ENCODE data around the gene SNPH.

The SNPH gene

DNA sequence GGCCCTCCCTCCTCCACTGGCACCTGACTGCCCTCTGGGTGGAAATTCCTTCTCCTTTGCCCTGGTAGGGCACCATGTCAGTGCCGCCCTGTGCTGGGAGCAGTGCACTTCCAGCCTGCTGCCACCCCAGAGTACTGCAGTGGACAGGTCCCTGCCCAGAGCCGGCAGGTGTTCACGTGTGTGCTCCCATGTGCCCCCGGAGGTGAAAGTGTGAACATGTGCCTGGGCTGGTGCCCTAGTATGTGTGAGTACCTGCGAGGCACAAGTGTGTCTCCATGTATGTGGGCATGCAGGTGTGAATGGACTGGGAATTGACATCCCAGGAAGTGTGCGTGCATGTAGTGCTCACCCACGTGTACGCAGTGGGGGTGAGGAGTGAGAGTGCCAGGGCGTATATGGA is 33.4 kb downstream of the SNPH start:
- no peaks in the 10 kb centered on the region for H3K27me3 ChIP-seq (ENCODE audit: insufficient read depth, low read length, poor library complexity, severe bottlenecking)
- TF ChIP-seq EZH2phosphoT487 (IDR thresholded peaks at IDR 0.05; ENCODE audit: borderline replicate concordance), result no peak
- TF ChIP-seq, protein P1, sequence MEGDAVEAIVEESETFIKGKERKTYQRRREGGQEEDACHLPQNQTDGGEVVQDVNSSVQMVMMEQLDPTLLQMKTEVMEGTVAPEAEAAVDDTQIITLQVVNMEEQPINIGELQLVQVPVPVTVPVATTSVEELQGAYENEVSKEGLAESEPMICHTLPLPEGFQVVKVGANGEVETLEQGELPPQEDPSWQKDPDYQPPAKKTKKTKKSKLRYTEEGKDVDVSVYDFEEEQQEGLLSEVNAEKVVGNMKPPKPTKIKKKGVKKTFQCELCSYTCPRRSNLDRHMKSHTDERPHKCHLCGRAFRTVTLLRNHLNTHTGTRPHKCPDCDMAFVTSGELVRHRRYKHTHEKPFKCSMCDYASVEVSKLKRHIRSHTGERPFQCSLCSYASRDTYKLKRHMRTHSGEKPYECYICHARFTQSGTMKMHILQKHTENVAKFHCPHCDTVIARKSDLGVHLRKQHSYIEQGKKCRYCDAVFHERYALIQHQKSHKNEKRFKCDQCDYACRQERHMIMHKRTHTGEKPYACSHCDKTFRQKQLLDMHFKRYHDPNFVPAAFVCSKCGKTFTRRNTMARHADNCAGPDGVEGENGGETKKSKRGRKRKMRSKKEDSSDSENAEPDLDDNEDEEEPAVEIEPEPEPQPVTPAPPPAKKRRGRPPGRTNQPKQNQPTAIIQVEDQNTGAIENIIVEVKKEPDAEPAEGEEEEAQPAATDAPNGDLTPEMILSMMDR (conservative IDR thresholded peaks at IDR 0.05; ENCODE audit: low read length), result peak; percentile 68
- H4K20me1 ChIP-seq (ENCODE audit: insufficient read depth, low read length, poor library complexity, severe bottlenecking), result no peaks in the 10 kb centered on the region
- no peaks in the 10 kb centered on the region for H3K9me3 ChIP-seq (ENCODE audit: insufficient read depth, low read depth, low read length)
- peaks cover 16% of the 10 kb centered on the region for H3K4me1 ChIP-seq (ENCODE audit: insufficient read depth, low read length, poor library complexity, severe bottlenecking)
- no peaks in the 10 kb centered on the region for H3K36me3 ChIP-seq (ENCODE audit: insufficient read depth, low read length)
- H3K9ac ChIP-seq (ENCODE audit: low read depth, low read length, poor library complexity, severe bottlenecking), result no peak overlapping the region
- no peak overlapping the region for H2AFZ ChIP-seq (ENCODE audit: low read length)
- H3F3A ChIP-seq (ENCODE audit: low read depth), result 0 out of 2 replicates have a peak, but pooled peaks cover 2% of the 10 kb centered on the region
- H3K79me2 ChIP-seq (ENCODE audit: insufficient read depth, low read length), result no peaks in the 10 kb centered on the region
- H3K9me2 ChIP-seq (replicated peaks; ENCODE audit: low read depth, low read length), result no peaks in the 10 kb centered on the region
- H3K4me3 ChIP-seq (ENCODE audit: low read length, poor library complexity, severe bottlenecking), result no peak overlapping the region
- H3K4me2 ChIP-seq (ENCODE audit: low read depth, low read length, poor library complexity, severe bottlenecking), result peak overlapping the region; percentile 79

DNA sequence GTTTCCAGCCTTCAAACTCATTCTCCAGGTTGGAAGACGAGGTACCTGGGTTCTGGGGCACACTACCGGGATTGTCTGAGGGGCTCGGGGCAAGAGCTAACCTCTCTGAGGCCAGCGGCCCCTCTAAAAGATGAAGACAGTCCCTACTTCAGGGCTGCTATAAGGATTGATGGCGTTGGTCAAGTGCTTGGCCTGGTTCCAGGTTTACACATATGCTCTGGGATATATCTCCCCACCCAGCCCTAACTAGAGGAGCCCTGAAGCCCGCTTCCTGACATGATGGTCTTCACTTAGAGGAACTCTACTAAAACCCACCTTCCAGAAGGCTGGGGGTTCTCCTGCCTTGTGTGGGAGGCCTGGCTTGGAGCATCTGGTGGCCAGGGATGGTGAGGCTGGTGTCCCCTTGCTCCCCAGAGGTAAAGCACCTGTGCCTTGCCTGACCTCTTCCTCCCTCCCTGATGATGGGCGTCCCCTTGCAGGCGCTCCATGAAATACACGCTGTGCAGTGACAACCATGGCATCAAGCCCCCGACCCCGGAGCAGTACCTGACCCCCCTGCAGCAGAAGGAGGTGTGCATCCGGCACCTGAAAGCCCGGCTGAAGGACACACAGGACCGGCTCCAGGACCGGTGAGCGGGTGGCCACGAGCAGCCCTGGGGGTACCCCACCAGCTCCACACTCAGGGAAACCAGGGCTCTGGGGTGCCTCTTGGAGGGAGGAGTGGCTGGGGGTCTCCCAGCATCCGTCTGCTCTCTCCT is 34.2 kb downstream of the SNPH start:
- H3K4me2 ChIP-seq (ENCODE audit: low read depth, low read length, poor library complexity, severe bottlenecking), result peak overlapping the region; percentile 79

DNA sequence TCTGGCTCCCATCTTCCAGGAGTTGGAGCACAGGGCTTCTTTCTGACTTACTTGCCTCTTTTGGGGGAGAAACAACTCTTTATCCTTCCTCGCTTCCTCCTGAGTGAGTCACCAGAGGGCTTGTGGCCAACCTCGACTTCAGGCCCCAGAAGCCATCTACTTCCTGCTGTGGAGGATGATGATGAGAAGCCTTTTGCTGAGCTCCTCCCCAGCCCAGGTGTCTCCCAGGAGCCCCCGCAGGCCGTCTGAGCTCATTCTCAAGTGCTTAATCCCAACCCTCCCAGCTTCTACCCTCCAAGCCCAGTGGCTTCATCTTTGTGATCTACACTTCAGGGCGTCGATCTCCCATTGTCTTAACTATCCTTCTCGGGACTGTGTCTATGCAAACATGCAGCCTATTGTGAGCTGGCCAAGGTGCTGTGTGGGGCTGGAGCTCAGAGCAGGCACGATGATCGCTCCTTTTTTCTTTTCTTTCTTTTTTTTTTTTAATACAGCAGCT is 35.0 kb downstream of the SNPH start:
- H2AFZ ChIP-seq (ENCODE audit: low read length), result peak overlapping the region; percentile 88
- no peaks in the 10 kb centered on the region for H4K20me1 ChIP-seq (ENCODE audit: insufficient read depth, low read length, poor library complexity, severe bottlenecking)
- peak overlapping the region; percentile 61 for H3K4me3 ChIP-seq (ENCODE audit: low read length, poor library complexity, severe bottlenecking)
- H3K9me2 ChIP-seq (replicated peaks; ENCODE audit: low read depth, low read length), result no peaks in the 10 kb centered on the region
- 0 out of 2 replicates have a peak, but pooled peaks cover 2% of the 10 kb centered on the region for H3F3A ChIP-seq (ENCODE audit: low read depth)
- H3K27me3 ChIP-seq (ENCODE audit: insufficient read depth, low read length, poor library complexity, severe bottlenecking), result no peaks in the 10 kb centered on the region
- peak overlapping the region; percentile 79 for H3K4me2 ChIP-seq (ENCODE audit: low read depth, low read length, poor library complexity, severe bottlenecking)
- H3K36me3 ChIP-seq (ENCODE audit: insufficient read depth, low read length), result no peaks in the 10 kb centered on the region
- H3K79me2 ChIP-seq (ENCODE audit: insufficient read depth, low read length), result no peaks in the 10 kb centered on the region
- no peak for TF ChIP-seq EZH2phosphoT487 (IDR thresholded peaks at IDR 0.05; ENCODE audit: borderline replicate concordance)
- TF ChIP-seq, protein P1 (conservative IDR thresholded peaks at IDR 0.05; ENCODE audit: low read length), result no peak
- H3K4me1 ChIP-seq (ENCODE audit: insufficient read depth, low read length, poor library complexity, severe bottlenecking), result peaks cover 16% of the 10 kb centered on the region
- H3K9ac ChIP-seq (ENCODE audit: low read depth, low read length, poor library complexity, severe bottlenecking), result peak overlapping the region; percentile 57
- H3K9me3 ChIP-seq (ENCODE audit: insufficient read depth, low read depth, low read length), result no peaks in the 10 kb centered on the region

More for the DNA sequence above, 34.2 kb downstream of the SNPH start:
- Histone ChIP-seq H3K4me1 (ENCODE audit: insufficient read depth, low read length, poor library complexity, severe bottlenecking) (peaks cover 16% of the 10 kb centered on the region), H3K36me3 (ENCODE audit: insufficient read depth, low read length) (no peaks in the 10 kb centered on the region), H3K9me2 (replicated peaks; ENCODE audit: low read depth, low read length) (no peaks in the 10 kb centered on the region), H3K79me2 (ENCODE audit: insufficient read depth, low read length) (no peaks in the 10 kb centered on the region), H3F3A (ENCODE audit: low read depth) (0 out of 2 replicates have a peak, but pooled peaks cover 2% of the 10 kb centered on the region), H3K4me3 (ENCODE audit: low read length, poor library complexity, severe bottlenecking) (peak overlapping the region; percentile 61), H3K9me3 (ENCODE audit: insufficient read depth, low read depth, low read length) (no peaks in the 10 kb centered on the region), H4K20me1 (ENCODE audit: insufficient read depth, low read length, poor library complexity, severe bottlenecking) (no peaks in the 10 kb centered on the region), H3K27me3 (ENCODE audit: insufficient read depth, low read length, poor library complexity, severe bottlenecking) (no peaks in the 10 kb centered on the region), H3K9ac (ENCODE audit: low read depth, low read length, poor library complexity, severe bottlenecking) (peak overlapping the region; percentile 57), H2AFZ (ENCODE audit: low read length) (peak overlapping the region; percentile 88)
- TF ChIP-seq EZH2phosphoT487 (IDR thresholded peaks at IDR 0.05; ENCODE audit: borderline replicate concordance), result no peak
- TF ChIP-seq, protein P1 (conservative IDR thresholded peaks at IDR 0.05; ENCODE audit: low read length), result no peak
